NCI-H1105 treated with DMSO at 0.1 percent for 48 hours (cell line): ENCODE measurements around the gene PLAAT3.
"Not testable (repeated sequence)": the region's sequence is repeated elsewhere in the genome, so short reads cannot be mapped to it uniquely, and the experiment has no call there.

ENCODE experiments used
- DNase-seq: peaks from one replicate; lab custom pipeline; 2025; lab: John Stamatoyannopoulos, UW

Gene PLAAT3

DNA sequence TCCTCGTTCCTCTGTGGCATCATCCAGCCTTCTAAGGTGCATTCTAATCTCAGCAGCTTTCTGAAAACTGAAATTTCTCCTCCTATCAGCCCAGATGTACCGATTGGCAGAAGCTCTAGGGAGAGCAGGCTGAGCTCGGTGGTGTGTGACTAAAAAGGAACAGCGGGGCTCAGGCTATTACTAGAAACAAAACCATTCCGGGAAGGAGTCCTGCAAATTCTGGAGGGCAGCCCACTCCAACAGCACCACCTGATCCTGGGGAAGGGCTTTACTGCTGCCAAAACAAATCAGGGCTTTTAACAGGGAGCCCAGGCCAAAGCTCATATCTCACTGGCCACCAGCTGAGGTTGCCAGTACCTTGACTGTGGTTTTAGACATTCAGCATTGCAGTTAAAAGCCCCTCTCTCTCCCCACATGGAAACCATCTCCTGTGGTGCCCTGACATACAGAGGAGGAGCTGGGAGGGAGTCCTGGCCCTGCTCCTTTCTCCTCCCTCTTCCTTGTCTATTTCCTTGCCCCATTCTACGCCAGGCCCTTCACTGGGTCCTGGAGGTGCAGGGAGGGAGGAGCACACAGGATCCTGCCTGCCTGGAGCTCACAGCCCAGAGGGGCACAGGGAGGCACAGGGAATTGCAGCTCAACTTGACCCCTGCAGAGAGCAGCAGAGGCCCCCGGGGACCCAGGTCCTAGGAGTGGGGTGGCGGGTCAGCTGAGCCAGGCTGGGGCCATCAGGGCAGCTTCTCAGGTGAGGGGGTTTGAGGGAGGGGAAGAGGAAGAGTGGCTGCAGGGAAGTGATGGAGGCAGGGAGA lies 76.7 kb downstream of the PLAAT3 start:
- DNase-seq, result no peak

DNA sequence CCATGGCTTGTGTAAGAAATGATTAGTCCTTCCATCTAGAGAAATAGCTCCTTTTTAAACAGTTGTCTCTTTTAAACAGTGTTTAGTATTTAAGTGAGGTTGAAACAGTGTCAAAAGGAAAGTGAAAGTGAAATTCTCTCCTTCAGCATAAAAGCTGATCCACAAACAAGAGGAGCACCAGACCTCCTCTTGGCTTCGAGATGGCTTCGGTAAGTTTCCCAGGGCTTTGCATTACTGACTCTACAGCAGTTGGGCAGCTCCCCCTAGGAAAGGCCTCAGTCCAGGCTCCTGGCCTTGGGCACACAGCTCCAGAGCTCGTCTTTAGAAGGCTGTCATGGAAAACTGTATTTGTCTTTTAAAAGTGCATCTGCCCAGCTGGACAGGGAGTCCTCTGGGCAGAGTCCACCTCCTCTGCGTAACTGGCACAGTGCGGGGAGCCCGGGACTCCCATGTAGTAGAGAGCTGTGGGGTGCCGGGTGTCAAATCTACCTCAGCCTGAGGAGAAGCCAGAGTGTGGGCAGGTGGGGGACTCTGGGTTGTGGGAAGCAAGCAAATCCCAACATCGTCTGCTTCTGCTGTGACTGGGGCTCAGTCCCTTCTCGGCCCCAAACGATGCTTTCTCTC lies 77.5 kb downstream of the PLAAT3 start, which contains the start of gene PLAAT4:
Gene PLAAT4, plus strand, starts transcription at position 140 of the 624 bp plus-strand sequence. Its CDS starts 61 bp downstream, at position 201.
- DNase-seq, result no peak

DNA sequence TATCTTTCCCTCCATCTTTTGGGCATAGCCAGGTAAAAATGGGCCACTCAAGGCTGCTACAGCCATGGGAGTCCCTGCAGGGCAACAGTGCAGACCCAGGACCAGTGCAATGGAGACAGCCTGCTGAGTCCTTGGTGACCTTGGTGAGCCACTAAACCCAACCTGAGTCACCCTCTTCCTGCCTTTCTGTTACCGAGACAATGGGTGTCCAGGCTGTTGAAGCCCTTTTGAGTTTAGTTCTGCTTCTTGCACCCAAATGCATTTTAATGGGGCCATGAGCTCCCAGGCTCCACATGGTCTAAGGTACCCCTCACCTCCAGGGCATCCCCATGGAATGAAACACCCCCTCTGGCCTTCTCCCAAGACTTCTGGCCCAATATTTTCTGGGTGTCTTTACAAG lies 78.5 kb downstream of the PLAAT3 start:
- DNase-seq, result no peak

DNA sequence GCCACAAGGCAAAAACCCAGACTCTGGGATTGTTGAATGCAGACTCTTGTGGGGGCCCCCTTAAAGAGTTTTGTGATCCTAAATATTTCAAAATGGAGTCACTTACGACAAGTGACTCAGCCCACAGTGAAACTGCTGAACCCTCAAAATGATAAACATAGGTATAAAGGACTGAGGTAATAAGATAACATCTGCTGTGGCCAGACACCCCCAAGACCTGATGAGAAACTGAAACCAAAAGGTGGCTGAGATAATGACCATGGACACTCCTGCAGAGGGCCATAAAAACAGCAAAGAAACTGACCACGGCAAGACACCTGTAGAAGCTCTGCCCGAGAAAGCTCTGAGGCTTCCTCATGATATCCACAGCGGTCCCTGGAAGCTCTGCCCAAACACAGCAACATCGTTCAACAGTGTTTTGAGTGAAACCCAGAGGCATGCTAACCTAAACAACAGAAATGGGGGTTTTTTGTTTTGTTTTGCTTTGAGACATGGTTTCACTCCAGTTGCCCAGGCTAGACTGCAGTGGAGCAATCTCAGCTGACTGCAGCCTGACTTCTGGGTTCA lies 79.3 kb downstream of the PLAAT3 start:
- DNase-seq, result no peak

DNA sequence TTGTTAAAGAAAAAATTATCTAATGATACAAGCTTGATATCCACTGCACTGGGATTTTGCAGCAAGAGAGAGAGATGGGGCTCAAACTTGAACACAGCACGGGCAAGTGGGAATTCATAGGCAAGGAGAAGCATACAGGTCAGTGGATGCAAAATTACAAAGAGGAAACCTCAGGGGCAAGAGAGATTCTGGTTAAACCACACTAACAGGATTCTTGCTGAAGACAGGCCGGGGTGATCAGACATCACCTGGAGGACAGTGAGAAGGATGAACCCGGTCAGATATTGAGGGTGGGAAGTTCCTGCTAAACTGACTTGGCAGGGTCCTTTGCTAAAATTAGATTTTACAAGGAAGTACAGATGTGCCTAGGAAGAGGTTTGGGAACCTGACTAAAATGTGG lies 80.2 kb downstream of the PLAAT3 start:
- no peak for DNase-seq

DNA sequence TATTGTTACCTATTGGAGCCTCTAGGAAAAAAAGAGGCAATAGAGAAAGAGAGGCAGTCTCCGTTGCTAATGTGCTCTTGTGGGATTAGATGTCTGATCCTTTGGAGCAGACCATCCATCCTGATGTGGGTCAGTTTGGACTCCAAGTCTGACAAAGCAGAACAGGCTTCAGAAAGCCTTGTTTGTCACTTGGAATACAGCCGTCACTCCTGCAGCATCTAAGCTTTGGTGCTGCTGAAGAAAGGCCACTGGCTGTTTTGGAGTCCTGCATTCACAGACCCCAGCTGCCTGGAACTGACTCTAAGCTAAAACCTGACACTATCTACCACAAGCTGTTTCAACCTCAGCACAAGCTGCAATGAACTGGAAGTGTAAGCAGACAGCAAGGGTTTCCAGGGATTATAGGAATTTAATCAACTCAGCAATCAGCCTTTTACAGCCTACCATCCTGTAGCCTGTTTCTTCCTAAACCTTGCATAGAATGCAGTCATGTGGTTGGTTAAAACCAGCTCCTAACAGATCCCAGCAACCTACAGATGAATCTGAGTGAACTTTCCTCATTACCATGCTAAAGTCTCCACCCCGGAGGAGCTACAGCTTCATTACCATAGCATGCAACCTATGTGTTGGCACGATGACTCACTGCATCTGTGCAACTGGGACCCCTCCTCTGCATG lies 81.3 kb downstream of the PLAAT3 start:
- no peak for DNase-seq

DNA sequence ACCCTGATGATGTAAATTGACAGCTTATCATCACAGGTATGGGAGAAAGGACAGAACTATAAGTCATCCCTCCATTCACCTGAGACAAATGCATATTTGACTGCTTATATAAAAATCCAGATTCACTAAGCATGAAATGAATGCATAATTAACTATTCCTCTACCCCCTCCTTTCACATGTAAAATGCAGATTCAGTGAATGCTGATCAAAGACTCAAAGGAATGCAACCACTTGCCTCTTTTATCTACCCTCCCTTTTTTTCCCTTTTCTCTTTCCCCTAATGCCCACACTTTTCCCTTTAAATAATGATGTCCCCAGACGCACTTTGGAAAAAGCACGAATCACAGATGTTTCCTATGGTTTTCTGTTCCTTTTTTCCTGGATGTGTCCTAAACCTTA lies 82.1 kb downstream of the PLAAT3 start:
- DNase-seq, result no peak

DNA sequence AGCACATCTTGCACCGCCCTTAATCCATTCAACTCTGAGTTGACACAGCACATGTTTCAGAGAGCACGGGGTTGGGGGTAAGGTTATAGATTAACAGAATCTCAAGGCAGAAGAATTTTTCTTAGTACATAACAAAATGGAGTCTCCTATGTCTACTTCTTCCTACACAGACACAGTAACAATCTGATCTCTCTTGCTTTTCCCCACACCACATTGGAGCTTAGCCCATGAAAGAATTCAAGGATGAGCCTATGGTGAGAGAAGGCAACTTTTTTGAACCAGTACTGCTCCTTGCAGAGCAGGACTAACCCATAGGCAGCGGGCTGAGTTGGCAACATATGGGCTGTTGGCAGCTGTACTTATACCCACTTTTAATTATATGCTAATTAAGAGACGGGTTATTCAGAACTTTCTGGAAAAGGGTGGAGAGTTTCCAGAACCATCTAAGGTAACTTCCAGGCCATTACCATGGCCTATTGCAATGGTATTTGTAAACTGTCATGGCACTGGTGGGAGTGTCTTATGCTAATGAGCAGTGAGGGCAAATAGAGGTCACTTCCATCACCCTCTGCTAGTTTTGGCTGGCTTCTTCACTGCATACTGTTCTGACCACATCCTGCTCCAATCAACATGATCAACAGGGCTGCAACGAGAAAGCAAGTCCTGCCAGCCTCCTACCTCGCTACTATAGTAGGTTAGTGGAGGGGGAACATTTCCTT lies 83.0 kb downstream of the PLAAT3 start:
- DNase-seq, result not testable (repeated sequence)

DNA sequence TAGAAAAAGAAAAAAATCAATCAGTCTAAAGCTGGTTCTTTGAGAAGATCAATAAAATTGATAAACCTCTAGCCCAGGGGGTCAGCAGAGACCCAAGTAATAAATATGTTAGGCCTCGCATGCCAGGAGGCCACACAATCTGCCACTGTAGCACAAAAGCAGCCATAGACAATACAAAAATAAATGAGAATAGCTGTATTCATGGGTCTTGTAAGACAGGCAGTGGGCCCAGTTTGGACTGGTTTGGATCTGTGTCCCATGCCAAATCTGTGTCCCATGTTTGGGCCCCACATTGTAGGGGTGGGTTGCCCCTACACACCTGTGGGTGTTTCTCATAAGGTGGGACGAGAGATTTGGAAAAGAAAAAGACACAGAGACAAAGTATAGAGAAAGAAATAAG lies 84.2 kb downstream of the PLAAT3 start:
- DNase-seq, result no peak

DNA sequence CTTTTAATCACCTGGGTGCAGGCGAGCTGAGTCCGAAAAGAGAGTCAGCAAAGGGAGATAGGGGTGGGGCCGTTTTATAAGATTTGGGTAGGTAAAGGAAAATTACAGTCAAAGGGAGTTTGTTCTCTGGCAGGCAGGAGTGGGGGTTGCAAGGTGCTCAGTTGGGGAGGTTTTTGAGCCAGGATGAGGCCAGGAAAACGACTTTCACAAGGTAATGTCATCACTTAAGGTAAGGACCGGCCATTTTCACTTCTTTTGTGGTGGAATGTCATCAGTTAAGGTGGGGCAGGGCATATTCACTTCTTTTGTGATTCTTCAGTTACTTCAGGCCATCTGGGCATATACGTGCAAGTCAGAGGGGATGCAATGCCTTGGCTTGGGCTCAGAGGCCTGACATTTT lies 84.9 kb downstream of the PLAAT3 start:
- not testable (repeated sequence) for DNase-seq

DNA sequence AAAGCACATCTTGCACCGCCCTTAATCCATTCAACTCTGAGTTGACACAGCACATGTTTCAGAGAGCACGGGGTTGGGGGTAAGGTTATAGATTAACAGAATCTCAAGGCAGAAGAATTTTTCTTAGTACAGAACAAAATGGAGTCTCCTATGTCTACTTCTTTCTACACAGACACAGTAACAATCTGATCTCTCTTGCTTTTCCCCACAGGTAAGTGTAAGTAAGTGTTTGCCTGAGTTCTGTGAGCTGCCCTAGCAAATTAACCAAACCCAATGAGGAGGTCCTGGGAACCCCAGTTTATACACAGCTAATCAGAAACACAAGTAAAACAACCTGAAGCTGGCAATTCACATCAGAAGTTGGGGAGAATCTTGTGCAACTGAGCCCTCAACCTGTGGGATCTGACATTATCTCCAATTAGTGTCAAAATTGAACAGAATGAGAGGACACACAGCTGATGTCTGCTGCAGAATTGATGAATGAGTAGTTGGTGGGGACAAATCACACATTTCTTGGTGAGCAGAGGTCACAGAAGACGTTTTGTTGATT lies 85.4 kb downstream of the PLAAT3 start:
- DNase-seq, result not testable (repeated sequence)

DNA sequence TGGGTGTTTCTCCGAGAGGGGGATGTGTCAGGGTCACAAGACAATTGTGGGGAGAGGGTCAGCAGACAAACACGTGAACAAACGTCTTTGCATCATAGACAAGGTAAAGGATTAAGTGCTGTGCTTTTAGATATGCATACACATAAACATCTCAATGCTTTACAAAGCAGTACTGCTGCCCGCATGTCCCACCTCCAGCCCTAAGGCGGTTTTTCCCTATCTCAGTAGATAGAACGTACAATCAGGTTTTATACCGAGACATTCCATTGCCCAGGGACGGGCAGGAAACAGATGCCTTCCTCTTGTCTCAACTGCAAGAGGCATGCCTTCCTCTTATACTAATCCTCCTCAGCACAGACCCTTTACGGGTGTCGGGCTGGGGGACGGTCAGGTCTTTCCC lies 86.1 kb downstream of the PLAAT3 start:
- not testable (repeated sequence) for DNase-seq

DNA sequence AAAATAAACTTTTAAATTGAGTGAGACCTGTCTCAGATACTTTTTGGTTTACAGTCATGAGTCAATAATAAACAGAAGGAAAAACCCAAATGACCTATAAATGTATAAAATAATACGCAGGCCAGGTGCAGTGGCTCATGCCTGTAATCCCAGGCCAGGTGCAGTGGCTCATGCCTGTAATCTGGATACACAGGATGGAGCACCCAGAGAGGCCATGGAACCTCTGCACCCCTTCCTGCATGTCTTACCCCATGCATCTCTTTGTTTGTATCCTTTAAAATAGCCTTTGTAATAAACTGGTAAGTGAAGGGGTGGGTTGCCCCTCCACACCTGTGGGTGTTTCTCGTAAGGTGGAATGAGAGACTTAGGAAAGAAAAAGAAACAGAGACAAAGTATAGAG lies 86.6 kb downstream of the PLAAT3 start:
- DNase-seq, result no peak
